PFSK-1 (cell line): Measurements from ENCODE around the gene MRFAP1.

Experiments
- POLR2AphosphoS5 ChIP-seq: IDR thresholded peaks from 2 replicates; pipeline ENCODE4 v1.6.1; 2012; ENCODE audit warnings: low read depth, mild to moderate bottlenecking, control low read depth, low read length, moderate library complexity
- REST ChIP-seq, 2 experiments: IDR thresholded peaks; 2 replicates each; pipeline versions ENCODE4 v1.6.1 to v1.8.0; 2011 to 2012; ENCODE audit warnings: low read depth in 2 of 2, low read length in 2 of 2, control low read depth in 1 of 2, inconsistent platforms in 1 of 2, mild to moderate bottlenecking in 1 of 2, moderate library complexity in 1 of 2; ENCODE audit not compliant: insufficient read depth in 1 of 2
- SIN3A ChIP-seq: IDR thresholded peaks from 2 replicates; pipeline ENCODE4 v1.6.1; 2012; ENCODE audit warnings: mild to moderate bottlenecking, low read length, moderate library complexity, borderline replicate concordance; ENCODE audit not compliant: insufficient read depth
- TAF1 ChIP-seq: IDR thresholded peaks from 2 replicates; pipeline ENCODE4 v1.6.1; 2012; ENCODE audit warnings: low read length, control low read depth, borderline replicate concordance; ENCODE audit not compliant: insufficient read depth

DNA sequence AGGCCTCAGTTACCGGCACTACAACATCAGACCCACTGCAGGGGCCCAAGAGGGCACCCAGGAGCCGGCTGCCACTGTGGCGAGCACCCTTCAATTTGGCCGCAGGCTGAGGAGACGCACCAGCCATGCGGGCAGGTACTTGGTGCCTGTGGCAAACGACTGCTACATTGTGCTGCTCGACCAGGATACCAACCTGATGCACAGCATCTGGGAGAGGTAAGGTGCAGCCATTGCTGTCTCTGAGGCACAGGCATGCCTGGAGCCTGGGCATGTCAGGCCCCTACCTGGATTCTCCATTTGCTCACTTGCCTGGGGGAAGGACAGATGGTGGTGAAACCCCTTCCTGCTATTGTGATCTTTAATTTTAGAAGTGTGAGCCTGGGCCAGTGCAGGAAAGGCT lies 35.4 kb upstream of the MRFAP1 start:
- TF ChIP-seq REST (IDR thresholded peaks at IDR 0.05; ENCODE audit: insufficient read depth in 1 of 2, low read depth in 2 of 2, low read length in 2 of 2) (no peak), POLR2AphosphoS5 (no peak), TAF1 (no peak), SIN3A (no peak)
